Chondrocyte (in vitro differentiated cells): Measurements from ENCODE around the gene TDRD10. TPM values are rescaled to one million over a fixed set of nuclear protein-coding genes. Genes with fewer than 3 reads are reported as not detected.

Experiments used
- DNase-seq: peaks from one replicate; pipeline ENCODE4 v3.0.0; 2021; ENCODE audit warnings: mixed read lengths, low spot score
- H3K27ac Mint-ChIP-seq: one replicate; pipeline ENCODE4 v1.8.0; 2021; ENCODE audit warnings: mild to moderate bottlenecking, moderate library complexity, mixed read lengths; ENCODE audit not compliant: unreplicated experiment
- H3K27me3 Mint-ChIP-seq: 2 replicates; pipeline ENCODE4 v1.8.0; 2021; ENCODE audit warnings: low read depth, mixed read lengths
- H3K36me3 Mint-ChIP-seq: 2 replicates; pipeline ENCODE4 v1.8.0; 2021; ENCODE audit warnings: low read depth, mixed read lengths
- H3K4me1 Mint-ChIP-seq: 2 replicates; pipeline ENCODE4 v1.8.0; 2021; ENCODE audit warnings: low read depth, mild to moderate bottlenecking, mixed read lengths
- H3K4me3 Mint-ChIP-seq: one replicate; pipeline ENCODE4 v1.8.0; 2021; ENCODE audit warnings: mild to moderate bottlenecking, moderate library complexity, mixed read lengths; ENCODE audit not compliant: unreplicated experiment
- H3K9me3 Mint-ChIP-seq: 2 replicates; pipeline ENCODE4 v1.8.0; 2021; ENCODE audit warnings: low read depth, mixed read lengths
- CTCF ChIP-seq: fragments of 200-600 bp; sonication (generic); IDR thresholded peaks from 2 replicates; pipeline ENCODE4 v1.5.0; 2021; ENCODE audit warnings: antibody characterized with exemption, mild to moderate bottlenecking, moderate library complexity
- long read RNA-seq: library from polyadenylated mRNA; stranded (forward); transcript quantifications from one replicate; pipeline ENCODE4 v2.0.0, GENCODE V29; 2021
- total RNA-seq: library from RNA; stranded (reverse); gene quantifications from 3 replicates; pipeline ENCODE4 v1.2.1, GENCODE V29; 2021

TDRD10 gene
- total RNA-seq: 0.17 TPM in 1 of 3 replicates, not detected in the others
- long read RNA-seq: 0 reads

- H3K4me1 Mint-ChIP-seq: peaks cover 4% of the 10 kb centered on the region
- H3K27me3 Mint-ChIP-seq: peaks cover 63% of the 10 kb centered on the region
- no peak for DNase-seq
- no peak within 1 kb of the TSS for H3K27ac Mint-ChIP-seq
- no peak for TF ChIP-seq CTCF
- H3K4me3 Mint-ChIP-seq: peak within 1 kb of the TSS; percentile 52
- H3K36me3 Mint-ChIP-seq: peaks cover 2% of the 10 kb centered on the region
- peaks cover 4% of the 10 kb centered on the region for H3K9me3 Mint-ChIP-seq
Observed at GRCh38 chr1:154502066-154502743, at the start of gene TDRD10, which contains the start of gene SHE. TDRD10 (plus strand) TSS chr1:154502219; CDS start chr1:154506904, 4,685 bp downstream. SHE (minus strand) TSS chr1:154502412; CDS start chr1:154502026, 386 bp downstream.

- no peak for TF ChIP-seq CTCF
- Mint-ChIP-seq H3K4me1 (peaks cover 19% of the 10 kb centered on the region), H3K4me3 (no peak overlapping the region), H3K36me3 (peaks cover 3% of the 10 kb centered on the region), H3K9me3 (no peaks in the 10 kb centered on the region), H3K27me3 (no peaks in the 10 kb centered on the region), H3K27ac (peak overlapping the region; percentile 13)
- DNase-seq: no peak
Observed at GRCh38 chr1:154453161-154453560, 48.9 kb upstream of the TDRD10 start.

GRCh38 chr1:154453574-154454352 is 48.3 kb upstream of the TDRD10 start:
- no peak for TF ChIP-seq CTCF
- Mint-ChIP-seq H3K36me3 (peaks cover 3% of the 10 kb centered on the region), H3K4me3 (no peak overlapping the region), H3K9me3 (no peaks in the 10 kb centered on the region), H3K27me3 (no peaks in the 10 kb centered on the region), H3K27ac (peak overlapping the region; percentile 14), H3K4me1 (peaks cover 19% of the 10 kb centered on the region)
- DNase-seq: no peak

GRCh38 chr1:154454386-154455120 is 47.5 kb upstream of the TDRD10 start:
- Mint-ChIP-seq H3K4me1 (peaks cover 25% of the 10 kb centered on the region), H3K4me3 (no peak overlapping the region), H3K27ac (no peak overlapping the region), H3K36me3 (peaks cover 3% of the 10 kb centered on the region), H3K27me3 (no peaks in the 10 kb centered on the region), H3K9me3 (no peaks in the 10 kb centered on the region)
- no peak for DNase-seq
- no peak for TF ChIP-seq CTCF

GRCh38 chr1:154456631-154457030 is 45.4 kb upstream of the TDRD10 start:
- Mint-ChIP-seq H3K9me3 (no peaks in the 10 kb centered on the region), H3K4me1 (peaks cover 27% of the 10 kb centered on the region), H3K27ac (no peak overlapping the region), H3K27me3 (no peaks in the 10 kb centered on the region), H3K36me3 (peaks cover 5% of the 10 kb centered on the region), H3K4me3 (no peak overlapping the region)
- no peak for TF ChIP-seq CTCF
- DNase-seq: peak; percentile 18
